ENCODE data around the gene NTM.
"Not testable (repeated sequence)": the region's sequence is repeated elsewhere in the genome, so short reads cannot be mapped to it uniquely, and the experiment has no call there.

NTM gene

DNA sequence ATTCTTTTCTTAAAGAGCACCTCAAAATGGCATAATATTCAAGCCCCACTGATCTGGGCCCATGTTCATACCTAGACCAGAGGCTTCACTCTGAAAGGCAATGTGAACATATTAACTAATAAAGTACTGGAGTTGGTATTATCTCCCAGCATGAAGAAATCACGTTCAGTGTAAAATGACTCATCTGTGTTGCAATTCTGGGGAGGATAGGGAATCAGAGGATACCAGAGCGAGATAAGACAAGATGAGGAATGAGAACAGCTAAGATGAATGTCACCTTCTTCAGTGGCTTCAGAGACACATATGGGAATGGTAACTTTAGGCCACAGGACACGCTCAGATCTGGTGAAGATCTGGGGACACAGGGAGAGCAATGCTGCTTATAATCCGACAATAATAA, 121.1 kb downstream of the NTM start:
- no peak overlapping the region for H3K4me3 ChIP-seq (ENCODE audit: low read length)
- H3K79me2 ChIP-seq (ENCODE audit: control insufficient read depth, low read length), result no peaks in the 10 kb centered on the region
- TF ChIP-seq, protein P1, sequence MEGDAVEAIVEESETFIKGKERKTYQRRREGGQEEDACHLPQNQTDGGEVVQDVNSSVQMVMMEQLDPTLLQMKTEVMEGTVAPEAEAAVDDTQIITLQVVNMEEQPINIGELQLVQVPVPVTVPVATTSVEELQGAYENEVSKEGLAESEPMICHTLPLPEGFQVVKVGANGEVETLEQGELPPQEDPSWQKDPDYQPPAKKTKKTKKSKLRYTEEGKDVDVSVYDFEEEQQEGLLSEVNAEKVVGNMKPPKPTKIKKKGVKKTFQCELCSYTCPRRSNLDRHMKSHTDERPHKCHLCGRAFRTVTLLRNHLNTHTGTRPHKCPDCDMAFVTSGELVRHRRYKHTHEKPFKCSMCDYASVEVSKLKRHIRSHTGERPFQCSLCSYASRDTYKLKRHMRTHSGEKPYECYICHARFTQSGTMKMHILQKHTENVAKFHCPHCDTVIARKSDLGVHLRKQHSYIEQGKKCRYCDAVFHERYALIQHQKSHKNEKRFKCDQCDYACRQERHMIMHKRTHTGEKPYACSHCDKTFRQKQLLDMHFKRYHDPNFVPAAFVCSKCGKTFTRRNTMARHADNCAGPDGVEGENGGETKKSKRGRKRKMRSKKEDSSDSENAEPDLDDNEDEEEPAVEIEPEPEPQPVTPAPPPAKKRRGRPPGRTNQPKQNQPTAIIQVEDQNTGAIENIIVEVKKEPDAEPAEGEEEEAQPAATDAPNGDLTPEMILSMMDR (IDR thresholded peaks at IDR 0.05; ENCODE audit: low read depth, low read length, poor library complexity, severe bottlenecking), result no peak
- TF ChIP-seq EZH2phosphoT487 (IDR thresholded peaks at IDR 0.05; ENCODE audit: borderline replicate concordance, low read length), result no peak
- no peaks in the 10 kb centered on the region for H3K9me2 ChIP-seq (replicated peaks; ENCODE audit: control insufficient read depth, low read length)
- no peaks in the 10 kb centered on the region for H3K27me3 ChIP-seq (ENCODE audit: control insufficient read depth, low read length)
- H3K9me3 ChIP-seq (ENCODE audit: control insufficient read depth, insufficient read depth, low read length), result no peaks in the 10 kb centered on the region
- H3K27ac ChIP-seq (ENCODE audit: low read depth, low read length), result no peak overlapping the region
- no peaks in the 10 kb centered on the region for H3K36me3 ChIP-seq (ENCODE audit: control insufficient read depth, low read length)
- H3K4me2 ChIP-seq (ENCODE audit: low read length), result no peak overlapping the region
- H3F3A ChIP-seq (ENCODE audit: control insufficient read depth, insufficient read depth), result no peaks in the 10 kb centered on the region
- no peaks in the 10 kb centered on the region for H3K4me1 ChIP-seq (ENCODE audit: control insufficient read depth, low read length)
- no peaks in the 10 kb centered on the region for H4K20me1 ChIP-seq (ENCODE audit: control insufficient read depth, insufficient read depth, low read depth, low read length)

DNA sequence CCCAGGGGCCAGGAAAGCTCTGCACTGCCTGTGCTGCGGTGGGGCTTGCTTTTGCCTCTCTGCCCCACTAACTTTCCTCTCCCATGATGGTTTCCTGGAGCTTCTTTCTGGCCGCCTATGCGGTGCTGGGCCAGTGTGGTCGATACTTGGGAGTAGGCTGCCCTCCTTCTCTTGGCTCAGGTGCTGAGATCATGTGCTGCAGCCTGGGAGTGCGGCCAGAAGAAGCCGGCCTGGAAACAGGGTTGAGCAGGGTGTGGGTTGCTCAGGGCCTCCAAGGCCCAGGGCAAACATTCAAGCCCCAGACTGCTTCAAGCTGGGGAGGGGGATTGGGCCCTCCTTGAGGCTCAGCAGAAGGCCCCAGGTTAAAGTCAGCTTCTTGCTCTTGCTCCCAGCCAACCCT, 125.0 kb downstream of the NTM start:
- TF ChIP-seq, protein P1 (IDR thresholded peaks at IDR 0.05; ENCODE audit: low read depth, low read length, poor library complexity, severe bottlenecking), result no peak
- TF ChIP-seq EZH2phosphoT487 (IDR thresholded peaks at IDR 0.05; ENCODE audit: borderline replicate concordance, low read length), result no peak
- no peaks in the 10 kb centered on the region for H3K4me1 ChIP-seq (ENCODE audit: control insufficient read depth, low read length)
- no peaks in the 10 kb centered on the region for H3K79me2 ChIP-seq (ENCODE audit: control insufficient read depth, low read length)
- H3K4me3 ChIP-seq (ENCODE audit: low read length), result no peak overlapping the region
- no peaks in the 10 kb centered on the region for H3K9me2 ChIP-seq (replicated peaks; ENCODE audit: control insufficient read depth, low read length)
- H3K27ac ChIP-seq (ENCODE audit: low read depth, low read length), result no peak overlapping the region
- no peaks in the 10 kb centered on the region for H4K20me1 ChIP-seq (ENCODE audit: control insufficient read depth, insufficient read depth, low read depth, low read length)
- H3K36me3 ChIP-seq (ENCODE audit: control insufficient read depth, low read length), result no peaks in the 10 kb centered on the region
- no peaks in the 10 kb centered on the region for H3K9me3 ChIP-seq (ENCODE audit: control insufficient read depth, insufficient read depth, low read length)
- H3K4me2 ChIP-seq (ENCODE audit: low read length), result no peak overlapping the region
- no peaks in the 10 kb centered on the region for H3K27me3 ChIP-seq (ENCODE audit: control insufficient read depth, low read length)
- H3F3A ChIP-seq (ENCODE audit: control insufficient read depth, insufficient read depth), result no peaks in the 10 kb centered on the region

DNA sequence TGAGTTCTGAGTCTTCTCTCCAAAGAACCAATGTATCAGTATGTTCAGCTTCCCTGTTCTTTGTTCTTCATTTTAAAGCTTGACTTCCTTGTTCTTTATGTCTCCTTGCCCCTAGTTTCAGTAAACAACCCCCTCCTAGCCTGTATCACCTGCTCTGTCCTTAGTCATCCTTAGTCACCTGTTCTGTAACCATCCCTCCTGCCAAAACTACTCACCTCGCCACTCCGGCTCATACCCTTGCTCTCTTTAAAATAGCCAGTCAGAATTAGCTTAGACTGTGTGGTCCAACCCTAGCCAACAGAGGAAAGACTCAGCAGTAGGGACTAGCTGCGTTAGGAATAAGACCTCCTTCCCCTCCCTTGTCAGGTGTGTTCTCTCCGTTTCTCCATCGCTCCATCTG, 127.3 kb downstream of the NTM start:
- not testable (repeated sequence) for H3K4me1 ChIP-seq (ENCODE audit: control insufficient read depth, low read length); H3K4me2 ChIP-seq (ENCODE audit: low read length); H3K9me3 ChIP-seq (ENCODE audit: control insufficient read depth, insufficient read depth, low read length); H3K9me2 ChIP-seq (replicated peaks; ENCODE audit: control insufficient read depth, low read length); H3K27ac ChIP-seq (ENCODE audit: low read depth, low read length); H3K4me3 ChIP-seq (ENCODE audit: low read length); H3K36me3 ChIP-seq (ENCODE audit: control insufficient read depth, low read length); H3K79me2 ChIP-seq (ENCODE audit: control insufficient read depth, low read length); H3K27me3 ChIP-seq (ENCODE audit: control insufficient read depth, low read length); H3F3A ChIP-seq (ENCODE audit: control insufficient read depth, insufficient read depth); H4K20me1 ChIP-seq (ENCODE audit: control insufficient read depth, insufficient read depth, low read depth, low read length)

DNA sequence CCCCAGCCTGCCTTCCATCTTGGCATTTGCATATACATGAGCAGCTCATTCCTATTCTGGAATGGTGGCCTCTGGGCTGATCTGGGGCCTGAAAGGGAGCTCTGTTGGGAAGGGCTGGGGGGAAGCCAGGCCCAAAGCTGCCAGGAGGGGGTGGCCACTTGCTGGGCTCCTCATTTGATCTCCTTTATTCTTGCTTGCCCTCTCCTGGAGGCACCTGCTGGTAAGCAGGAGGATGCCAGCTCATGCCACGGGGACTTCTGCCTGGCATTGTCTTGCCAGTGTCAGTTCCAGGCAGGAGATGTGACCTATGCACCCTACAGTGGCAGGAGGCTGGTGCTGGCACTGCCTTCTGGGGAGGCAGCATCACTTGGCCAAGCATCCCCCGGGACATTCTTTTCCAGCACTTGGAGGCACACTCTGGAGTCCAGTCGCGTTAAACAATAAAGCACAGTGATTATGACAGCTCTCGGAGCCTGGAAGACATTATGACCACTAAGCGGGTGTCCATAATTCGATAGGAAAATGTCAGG, 128.3 kb downstream of the NTM start:
- Histone ChIP-seq H3F3A (ENCODE audit: control insufficient read depth, insufficient read depth) (no peaks in the 10 kb centered on the region), H3K27ac (ENCODE audit: low read depth, low read length) (no peak overlapping the region), H3K9me2 (replicated peaks; ENCODE audit: control insufficient read depth, low read length) (no peaks in the 10 kb centered on the region), H3K4me3 (ENCODE audit: low read length) (no peak overlapping the region), H3K4me2 (ENCODE audit: low read length) (no peak overlapping the region), H3K27me3 (ENCODE audit: control insufficient read depth, low read length) (no peaks in the 10 kb centered on the region), H3K4me1 (ENCODE audit: control insufficient read depth, low read length) (no peaks in the 10 kb centered on the region), H3K9me3 (ENCODE audit: control insufficient read depth, insufficient read depth, low read length) (no peaks in the 10 kb centered on the region), H4K20me1 (ENCODE audit: control insufficient read depth, insufficient read depth, low read depth, low read length) (no peaks in the 10 kb centered on the region), H3K36me3 (ENCODE audit: control insufficient read depth, low read length) (no peaks in the 10 kb centered on the region), H3K79me2 (ENCODE audit: control insufficient read depth, low read length) (no peaks in the 10 kb centered on the region)
- TF ChIP-seq, protein P1 (IDR thresholded peaks at IDR 0.05; ENCODE audit: low read depth, low read length, poor library complexity, severe bottlenecking), result no peak
- TF ChIP-seq EZH2phosphoT487 (IDR thresholded peaks at IDR 0.05; ENCODE audit: borderline replicate concordance, low read length), result no peak
